ENCODE data around the gene KLHL20. TPM values are rescaled to one million over a fixed set of nuclear protein-coding genes. Genes with fewer than 3 reads are reported as not detected.

KLHL20 gene
- total RNA-seq, 1 experiment from 2014 or later: 11.4 TPM

- H3K4me1 ChIP-seq (ENCODE audit: control insufficient read depth, insufficient read depth, low read length): peaks cover 20% of the 10 kb centered on the region
- peak overlapping the region; percentile 99 for H3K27ac ChIP-seq (ENCODE audit: low read length)
- CTCF ChIA-PET: no interaction called here
- no peaks in the 10 kb centered on the region for H3K27me3 ChIP-seq (ENCODE audit: control insufficient read depth, insufficient read depth, low read length)
- in situ Hi-C loops (cut with HindIII; ENCODE audit: low pct_unique_long_range_greater_than_20kb, low sequenced_read_pairs): no loop called here
- DNase-seq (ENCODE audit: low read depth, low spot score) (no peak), ATAC-seq (no peak)
- no TSS peak for BruUV-seq (replicated peaks)
- TF ChIP-seq CTCF (IDR thresholded peaks at IDR 0.05): no peak
- TF ChIP-seq POLR2AphosphoS5 (IDR thresholded peaks at IDR 0.05; ENCODE audit: low read depth, low read length): no peak; the same call in none of the 2 replicates
- no peak for TF ChIP-seq REST (IDR thresholded peaks at IDR 0.05; ENCODE audit: insufficient read depth in 1 of 2, low read depth in 2 of 2, low read length in 1 of 2)
- TF ChIP-seq TCF7L2 (IDR thresholded peaks at IDR 0.05; ENCODE audit: low read depth, low read length): no peak
- no peak; the same call in 1 of the 2 replicates for TF ChIP-seq SIN3A (IDR thresholded peaks at IDR 0.05; ENCODE audit: borderline replicate concordance, insufficient read depth, low read depth, low read length)
- peak overlapping the region; percentile 99 for H3K4me3 ChIP-seq (ENCODE audit: low read depth in 2 of 2, low read length in 2 of 2)
- peaks cover 4% of the 10 kb centered on the region for H3K36me3 ChIP-seq (ENCODE audit: control insufficient read depth, insufficient read depth, low read length)
- intact Hi-C loops (cut with micrococcal nuclease; ENCODE audit: unreplicated experiment): loop anchor here (5.0 kb wide), 1 partner anchor 392 kb away; no protein-coding TSS in a partner anchor
- POLR2A ChIA-PET: interaction anchor here (0.7 kb wide), 1 partner anchor 40 kb away, joined by 3 read pairs; no protein-coding TSS in a partner anchor
- no peaks in the 10 kb centered on the region for H3K9me3 ChIP-seq (ENCODE audit: control insufficient read depth, insufficient read depth, low read depth, low read length)
Observed at GRCh38 chr1:173823781-173824314, 109.1 kb downstream of the KLHL20 start.

- H3K27me3 ChIP-seq (ENCODE audit: control insufficient read depth, insufficient read depth, low read length): no peaks in the 10 kb centered on the region
- ChIA-PET CTCF (no interaction called here), POLR2A (interaction anchor here (0.7 to 0.8 kb wide), 2 partner anchors 15 to 39 kb away, joined by 3 to 4 read pairs; no protein-coding TSS in a partner anchor)
- peaks cover 4% of the 10 kb centered on the region for H3K36me3 ChIP-seq (ENCODE audit: control insufficient read depth, insufficient read depth, low read length)
- in situ Hi-C loops (cut with HindIII; ENCODE audit: low pct_unique_long_range_greater_than_20kb, low sequenced_read_pairs): no loop called here
- peak within 1 kb of the TSS; percentile 99 for H3K4me3 ChIP-seq (ENCODE audit: low read depth in 2 of 2, low read length in 2 of 2)
- ATAC-seq (peak; percentile 94), DNase-seq (ENCODE audit: low read depth, low spot score) (peak; percentile 91)
- peaks cover 20% of the 10 kb centered on the region for H3K4me1 ChIP-seq (ENCODE audit: control insufficient read depth, insufficient read depth, low read length)
- no TSS peak for BruUV-seq (replicated peaks)
- TF ChIP-seq TCF7L2 (IDR thresholded peaks at IDR 0.05; ENCODE audit: low read depth, low read length) (peak; percentile 44; the same call in 1 of the 2 replicates), POLR2AphosphoS5 (IDR thresholded peaks at IDR 0.05; ENCODE audit: low read depth, low read length) (peak; percentile 65), CTCF (IDR thresholded peaks at IDR 0.05) (no peak), REST (IDR thresholded peaks at IDR 0.05; ENCODE audit: insufficient read depth in 1 of 2, low read depth in 2 of 2, low read length in 1 of 2) (peak in 1 of 2 experiments; percentile 45; a peak in 2 of 4 replicates)
- peak within 1 kb of the TSS; percentile 99 for H3K27ac ChIP-seq (ENCODE audit: low read length)
- intact Hi-C loops (cut with micrococcal nuclease; ENCODE audit: unreplicated experiment): loop anchor here (5.0 kb wide), 1 partner anchor 392 kb away; no protein-coding TSS in a partner anchor
- no peaks in the 10 kb centered on the region for H3K9me3 ChIP-seq (ENCODE audit: control insufficient read depth, insufficient read depth, low read depth, low read length)
Observed at GRCh38 chr1:173824315-173825081, 109.7 kb downstream of the KLHL20 start, which contains the start of the genes CENPL and DARS2. TSS of gene CENPL (minus strand) at chr1:173824883. CDS start at chr1:173811299, 13,584 bp downstream. TSS of gene DARS2 (plus strand) at chr1:173824673. CDS start at chr1:173825230, 557 bp downstream.
